Skeletal muscle tissue (tissue), 4 donors: ENCODE results near the gene CALCOCO1. TPM values are rescaled to one million over a fixed set of nuclear protein-coding genes. Genes with fewer than 3 reads are reported as not detected.
A peak's percentile ranks its signal among the peaks of the same experiment; 100 is the strongest.
"Not testable (repeated sequence)": the region's sequence is repeated elsewhere in the genome, so short reads cannot be mapped to it uniquely, and the experiment has no call there.

Source experiments
- H3K27ac ChIP-seq: one replicate; pipeline ENCODE4 v1.7.0; 2013; ENCODE audit warnings: mild to moderate bottlenecking, low read depth, low read length, inconsistent platforms
- H3K27me3 ChIP-seq, 3 donors: one replicate each; pipeline ENCODE4 v1.7.0; 2013; ENCODE audit warnings: low read length in 3 of 3; ENCODE audit not compliant: control insufficient read depth in 3 of 3, insufficient read depth in 3 of 3
- H3K36me3 ChIP-seq, 3 donors: one replicate each; pipeline ENCODE4 v1.7.0; 2013; ENCODE audit warnings: low read length in 3 of 3; ENCODE audit not compliant: control insufficient read depth in 3 of 3, insufficient read depth in 3 of 3
- H3K4me1 ChIP-seq, 3 donors: one replicate each; pipeline ENCODE4 v1.7.0; 2013; ENCODE audit warnings: low read length in 3 of 3, mild to moderate bottlenecking in 3 of 3; ENCODE audit not compliant: control insufficient read depth in 3 of 3, insufficient read depth in 3 of 3
- H3K4me3 ChIP-seq, 3 donors: one replicate each; pipeline ENCODE4 v1.7.0; 2013; ENCODE audit warnings: low read length in 3 of 3
- H3K9ac ChIP-seq, 3 donors: one replicate each; pipeline ENCODE4 v1.7.0; 2013; ENCODE audit warnings: low read length in 3 of 3, mild to moderate bottlenecking in 3 of 3, moderate library complexity in 2 of 3, low read depth in 1 of 3
- H3K9me3 ChIP-seq, 3 donors: one replicate each; pipeline ENCODE4 v1.7.0; 2013; ENCODE audit warnings: low read length in 3 of 3; ENCODE audit not compliant: control insufficient read depth in 3 of 3
- total RNA-seq: library from RNA; depleted of rRNA; stranded (reverse); fragments of >200 nt; gene quantifications from one replicate; pipeline ENCODE4 v1.2.3, GENCODE V29; 2014
- donor health status: Osteomylitis.

CALCOCO1 gene
- total RNA-seq, 1 donor from 2014 or later = 49.1 TPM

GRCh38 chr12:53686436-53686835, 40.8 kb downstream of the CALCOCO1 start:
- H3K27me3 ChIP-seq = no peaks in the 10 kb centered on the region
- H3K36me3 ChIP-seq = no peaks in the 10 kb centered on the region
- no peaks in the 10 kb centered on the region for H3K4me1 ChIP-seq
- H3K27ac ChIP-seq = no peak overlapping the region
- H3K9me3 ChIP-seq = no peaks in the 10 kb centered on the region
- no peak overlapping the region for H3K9ac ChIP-seq
- no peak overlapping the region for H3K4me3 ChIP-seq

- no peaks in the 10 kb centered on the region for H3K4me1 ChIP-seq
- no peak overlapping the region for H3K27ac ChIP-seq
- H3K9ac ChIP-seq = no peak overlapping the region
- no peaks in the 10 kb centered on the region for H3K36me3 ChIP-seq
- no peak overlapping the region for H3K4me3 ChIP-seq
- H3K27me3 ChIP-seq = no peaks in the 10 kb centered on the region
- no peaks in the 10 kb centered on the region for H3K9me3 ChIP-seq
These were observed 42.5 kb downstream of the CALCOCO1 start for GRCh38 chr12:53684654-53685220.

- Histone ChIP-seq H3K27ac (no peak overlapping the region), H3K4me3 (no peak overlapping the region), H3K27me3 (no peaks in the 10 kb centered on the region), H3K9ac (no peak overlapping the region), H3K4me1 (no peaks in the 10 kb centered on the region), H3K36me3 (no peaks in the 10 kb centered on the region), H3K9me3 (no peaks in the 10 kb centered on the region)
These were observed 43.3 kb downstream of the CALCOCO1 start for GRCh38 chr12:53683983-53684382.

GRCh38 chr12:53683494-53683893, 43.8 kb downstream of the CALCOCO1 start:
- Histone ChIP-seq H3K27me3 (no peaks in the 10 kb centered on the region), H3K9me3 (no peaks in the 10 kb centered on the region), H3K9ac (no peak overlapping the region), H3K27ac (no peak overlapping the region), H3K4me1 (peaks cover 0 to under 1% (median under 1%) of the 10 kb centered on the region in 3 donors), H3K36me3 (no peaks in the 10 kb centered on the region), H3K4me3 (no peak overlapping the region)

GRCh38 chr12:53680061-53680460, 47.2 kb downstream of the CALCOCO1 start:
- H3K27me3 ChIP-seq, H3K9me3 ChIP-seq, H3K36me3 ChIP-seq, H3K4me3 ChIP-seq, H3K9ac ChIP-seq, H3K27ac ChIP-seq: not testable (repeated sequence)
- H3K4me1 ChIP-seq = peaks cover 16 to 30% (median 22%) of the 10 kb centered on the region in 3 donors

GRCh38 chr12:53677800-53678148, 49.5 kb downstream of the CALCOCO1 start:
- H3K4me3 ChIP-seq = peak overlapping the region; percentile 69 to 89 (median 86)
- H3K9ac ChIP-seq = peak overlapping the region; percentile 86 to 92 (median 87)
- no peaks in the 10 kb centered on the region for H3K27me3 ChIP-seq
- H3K27ac ChIP-seq = peak overlapping the region; percentile 94
- peaks cover 2 to 3% (median 2%) of the 10 kb centered on the region in 3 donors for H3K36me3 ChIP-seq
- H3K9me3 ChIP-seq = no peaks in the 10 kb centered on the region
- H3K4me1 ChIP-seq = peaks cover 25 to 42% (median 32%) of the 10 kb centered on the region in 3 donors

- Histone ChIP-seq H3K36me3 (peaks cover 7% of the 10 kb centered on the region in 3 donors), H3K27me3 (no peaks in the 10 kb centered on the region), H3K4me3 (peak overlapping the region; percentile 69 to 89 (median 86)), H3K27ac (peak overlapping the region; percentile 94), H3K9me3 (no peaks in the 10 kb centered on the region), H3K4me1 (peaks cover 25 to 42% (median 34%) of the 10 kb centered on the region in 3 donors), H3K9ac (peak overlapping the region; percentile 86 to 92 (median 87))
These were observed 50.0 kb downstream of the CALCOCO1 start for GRCh38 chr12:53677016-53677799.

- Histone ChIP-seq H3K36me3 (peaks cover 9 to 11% (median 10%) of the 10 kb centered on the region in 3 donors), H3K4me3 (peak overlapping the region; percentile 69 to 89 (median 86)), H3K9me3 (no peaks in the 10 kb centered on the region), H3K27ac (peak overlapping the region; percentile 94), H3K4me1 (peaks cover 25 to 42% (median 34%) of the 10 kb centered on the region in 3 donors), H3K27me3 (no peaks in the 10 kb centered on the region), H3K9ac (peak overlapping the region; percentile 86 to 92 (median 87))
These were observed 50.6 kb downstream of the CALCOCO1 start for GRCh38 chr12:53676656-53677015.

- Histone ChIP-seq H3K27me3 (no peaks in the 10 kb centered on the region), H3K36me3 (peaks cover 13 to 17% (median 17%) of the 10 kb centered on the region in 3 donors), H3K4me1 (peaks cover 25 to 42% (median 34%) of the 10 kb centered on the region in 3 donors), H3K9me3 (no peaks in the 10 kb centered on the region), H3K9ac (peak within 1 kb of the TSS; percentile 88 to 98 (median 94)), H3K4me3 (peak within 1 kb of the TSS; percentile 98 to 99 (median 99)), H3K27ac (peak within 1 kb of the TSS; percentile 94)
These were observed 51.3 kb downstream of the CALCOCO1 start, which contains the start of gene ATP5MC2 for GRCh38 chr12:53675701-53676607. Gene ATP5MC2 (minus strand): TSS chr12:53676083. CDS start chr12:53672614, 3,469 bp downstream.
